ENCODE results near the gene MFRP. TPM values are rescaled to one million over a fixed set of nuclear protein-coding genes. Genes with fewer than 3 reads are reported as not detected.
A peak's percentile ranks its signal among the peaks of the same experiment; 100 is the strongest.

MFRP gene
- total RNA-seq, 2 experiments from 2014 or later, result not detected

GRCh38 chr11:119361941-119362725, 15.6 kb upstream of the MFRP start:
- POLR2A ChIA-PET, result interaction anchor here (1.2 kb wide), 1 partner anchor 14 kb away, joined by 4 read pairs; no protein-coding TSS in a partner anchor
- no peak overlapping the region for H3K27ac Mint-ChIP-seq
- peaks cover 40% of the 10 kb centered on the region for H3K27me3 Mint-ChIP-seq

GRCh38 chr11:119361056-119361787, 14.7 kb upstream of the MFRP start:
- Mint-ChIP-seq H3K27me3 (peaks cover 34% of the 10 kb centered on the region), H3K27ac (no peak overlapping the region), H3K9me3 (no peaks in the 10 kb centered on the region), H3K4me3 (no peak overlapping the region), H3K36me3 (ENCODE audit: low read depth) (no peaks in the 10 kb centered on the region), H3K4me1 (peaks cover 22% of the 10 kb centered on the region)
- CTCF ChIA-PET, result interaction anchor here (1.8 to 3.6 kb wide), 4 partner anchors 13 to 113 kb away, joined by 6 to 14 read pairs (median 9); partner anchors contain the start of gene USP2
- POLR2A ChIA-PET, result interaction anchor here (0.7 to 1.2 kb wide), 2 partner anchors 9 to 15 kb away, joined by 3 to 4 read pairs; no protein-coding TSS in a partner anchor
- DNase-seq, result no peak

More at GRCh38 chr11:119361941-119362725, 15.6 kb upstream of the MFRP start:
- Mint-ChIP-seq H3K9me3 (no peaks in the 10 kb centered on the region), H3K4me1 (peaks cover 17% of the 10 kb centered on the region), H3K36me3 (ENCODE audit: low read depth) (no peaks in the 10 kb centered on the region), H3K4me3 (no peak overlapping the region)
- DNase-seq, result no peak
- CTCF ChIA-PET, result interaction anchor here (0.7 to 3.6 kb wide), 9 partner anchors 8 to 113 kb away, joined by 3 to 14 read pairs (median 5); partner anchors contain the start of gene USP2

GRCh38 chr11:119359365-119360214, 13.1 kb upstream of the MFRP start:
- Mint-ChIP-seq H3K9me3 (no peaks in the 10 kb centered on the region), H3K27ac (no peak overlapping the region), H3K36me3 (ENCODE audit: low read depth) (no peaks in the 10 kb centered on the region), H3K27me3 (peaks cover 34% of the 10 kb centered on the region), H3K4me3 (no peak overlapping the region), H3K4me1 (peaks cover 21% of the 10 kb centered on the region)
- CTCF ChIA-PET, result interaction anchor here (1.0 to 3.6 kb wide), 2 partner anchors 20 to 21 kb away, joined by 3 to 14 read pairs; partner anchors contain the start of gene C1QTNF5
- no peak for DNase-seq
- POLR2A ChIA-PET, result no interaction called here

DNA sequence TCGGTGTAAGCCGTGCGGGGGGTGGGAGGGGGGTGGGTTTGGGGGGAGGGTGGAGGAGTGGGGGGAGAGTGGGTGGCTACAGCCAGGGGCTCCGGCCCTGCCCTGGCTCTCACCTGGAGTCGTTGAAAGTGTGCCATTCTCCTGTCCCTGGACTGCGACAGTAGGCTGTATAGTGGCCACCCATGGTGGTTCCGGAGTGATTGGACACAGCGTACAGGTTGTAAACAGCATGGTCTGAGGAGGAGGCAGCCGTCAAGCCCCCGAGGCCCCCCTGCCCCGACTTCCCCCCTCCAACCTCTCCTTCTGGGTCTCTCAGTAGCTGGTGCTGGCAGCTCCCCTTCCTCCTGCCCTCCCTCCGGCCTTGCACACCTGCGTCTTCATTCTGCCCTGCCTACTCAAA, 10.6 kb upstream of the MFRP start:
- peaks cover 16% of the 10 kb centered on the region for H3K4me1 Mint-ChIP-seq
- POLR2A ChIA-PET, result no interaction called here
- H3K4me3 Mint-ChIP-seq, result peak overlapping the region; percentile 12
- CTCF ChIA-PET, result interaction anchor here (0.6 to 4.4 kb wide), 19 partner anchors 8 to 207 kb away, joined by 3 to 115 read pairs (median 9); partner anchors contain the start of genes C1QTNF5, CBL, RNF26 and USP2
- H3K36me3 Mint-ChIP-seq (ENCODE audit: low read depth), result no peaks in the 10 kb centered on the region
- no peaks in the 10 kb centered on the region for H3K9me3 Mint-ChIP-seq
- no peak for DNase-seq
- no peak overlapping the region for H3K27ac Mint-ChIP-seq
- H3K27me3 Mint-ChIP-seq, result peaks cover 32% of the 10 kb centered on the region

- CTCF ChIA-PET, result interaction anchor here (0.6 to 4.4 kb wide), 41 partner anchors 8 to 1782 kb away, joined by 3 to 115 read pairs (median 5); partner anchors contain the start of genes C1QTNF5, CBL, NECTIN1 and RNF26
- H3K4me3 Mint-ChIP-seq, result peak overlapping the region; percentile 87
- peaks cover 16% of the 10 kb centered on the region for H3K4me1 Mint-ChIP-seq
- POLR2A ChIA-PET, result interaction anchor here (0.6 to 1.2 kb wide), 3 partner anchors 18 to 773 kb away, joined by 3 to 4 read pairs (median 3); no protein-coding TSS in a partner anchor
- no peaks in the 10 kb centered on the region for H3K36me3 Mint-ChIP-seq (ENCODE audit: low read depth)
- H3K27me3 Mint-ChIP-seq, result peaks cover 35% of the 10 kb centered on the region
- peak; percentile 77 for DNase-seq
- H3K27ac Mint-ChIP-seq, result no peak overlapping the region
- no peaks in the 10 kb centered on the region for H3K9me3 Mint-ChIP-seq
Observed at GRCh38 chr11:119356349-119357031, 10.0 kb upstream of the MFRP start.

- ChIA-PET CTCF (interaction anchor here (0.6 to 4.4 kb wide), 26 partner anchors 7 to 971 kb away, joined by 3 to 115 read pairs (median 6); partner anchors contain the start of genes C1QTNF5, RNF26 and USP2), POLR2A (interaction anchor here (1.2 kb wide), 1 partner anchor 20 kb away, joined by 3 read pairs; no protein-coding TSS in a partner anchor)
- Mint-ChIP-seq H3K4me3 (no peak overlapping the region), H3K36me3 (ENCODE audit: low read depth) (no peaks in the 10 kb centered on the region), H3K27me3 (peaks cover 41% of the 10 kb centered on the region), H3K4me1 (peaks cover 19% of the 10 kb centered on the region), H3K9me3 (no peaks in the 10 kb centered on the region), H3K27ac (no peak overlapping the region)
- DNase-seq, result no peak
Observed at GRCh38 chr11:119355091-119355843, 8.8 kb upstream of the MFRP start.

GRCh38 chr11:119352857-119353260, 6.4 kb upstream of the MFRP start:
- Mint-ChIP-seq H3K27ac (no peak overlapping the region), H3K27me3 (peaks cover 41% of the 10 kb centered on the region), H3K36me3 (ENCODE audit: low read depth) (no peaks in the 10 kb centered on the region), H3K4me3 (no peak overlapping the region), H3K9me3 (no peaks in the 10 kb centered on the region), H3K4me1 (peaks cover 13% of the 10 kb centered on the region)
- no peak for DNase-seq
- CTCF ChIA-PET, result interaction anchor here (0.9 to 1.1 kb wide), 3 partner anchors 14 to 122 kb away, joined by 3 to 5 read pairs (median 5); no protein-coding TSS in a partner anchor
- POLR2A ChIA-PET, result no interaction called here

GRCh38 chr11:119351232-119351631, 4.7 kb upstream of the MFRP start:
- Mint-ChIP-seq H3K27ac (no peak overlapping the region), H3K27me3 (peaks cover 39% of the 10 kb centered on the region), H3K9me3 (no peaks in the 10 kb centered on the region), H3K36me3 (ENCODE audit: low read depth) (no peaks in the 10 kb centered on the region), H3K4me1 (peaks cover 9% of the 10 kb centered on the region), H3K4me3 (no peak overlapping the region)
- DNase-seq, result no peak
- ChIA-PET POLR2A (no interaction called here), CTCF (interaction anchor here (2.6 kb wide), 1 partner anchor 13 kb away, joined by 15 read pairs; no protein-coding TSS in a partner anchor)

DNA sequence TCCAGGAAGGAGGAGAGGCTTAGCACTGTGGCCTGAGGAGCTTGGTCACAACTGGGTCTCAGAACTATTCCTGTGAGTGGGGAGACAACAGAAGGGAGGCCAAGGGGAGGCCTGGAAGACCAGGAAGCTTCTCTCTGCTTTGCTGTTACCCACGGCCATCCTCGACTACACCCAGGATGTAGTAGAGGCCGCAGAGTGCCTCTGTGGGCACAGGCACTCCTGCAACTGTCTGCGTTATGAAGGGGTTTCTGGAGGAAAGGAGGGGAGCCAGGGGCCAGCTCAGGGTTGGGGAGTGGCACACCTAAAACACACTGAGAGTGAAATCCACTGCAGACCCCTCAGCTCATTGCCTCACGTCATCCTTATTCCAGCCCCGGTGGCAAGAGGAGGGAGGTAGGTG, 3.8 kb upstream of the MFRP start:
- peaks cover 31% of the 10 kb centered on the region for H3K27me3 Mint-ChIP-seq
- no peaks in the 10 kb centered on the region for H3K9me3 Mint-ChIP-seq
- peaks cover 6% of the 10 kb centered on the region for H3K4me1 Mint-ChIP-seq
- DNase-seq, result no peak
- ChIA-PET POLR2A (interaction anchor here (1.1 kb wide), 1 partner anchor 12 kb away, joined by 3 read pairs; no protein-coding TSS in a partner anchor), CTCF (interaction anchor here (0.6 to 2.6 kb wide), 3 partner anchors 9 to 22 kb away, joined by 3 to 15 read pairs (median 4); partner anchors contain the start of gene C1QTNF5)
- peak overlapping the region; percentile 74 for H3K27ac Mint-ChIP-seq
- no peak overlapping the region for H3K4me3 Mint-ChIP-seq
- no peaks in the 10 kb centered on the region for H3K36me3 Mint-ChIP-seq (ENCODE audit: low read depth)

DNA sequence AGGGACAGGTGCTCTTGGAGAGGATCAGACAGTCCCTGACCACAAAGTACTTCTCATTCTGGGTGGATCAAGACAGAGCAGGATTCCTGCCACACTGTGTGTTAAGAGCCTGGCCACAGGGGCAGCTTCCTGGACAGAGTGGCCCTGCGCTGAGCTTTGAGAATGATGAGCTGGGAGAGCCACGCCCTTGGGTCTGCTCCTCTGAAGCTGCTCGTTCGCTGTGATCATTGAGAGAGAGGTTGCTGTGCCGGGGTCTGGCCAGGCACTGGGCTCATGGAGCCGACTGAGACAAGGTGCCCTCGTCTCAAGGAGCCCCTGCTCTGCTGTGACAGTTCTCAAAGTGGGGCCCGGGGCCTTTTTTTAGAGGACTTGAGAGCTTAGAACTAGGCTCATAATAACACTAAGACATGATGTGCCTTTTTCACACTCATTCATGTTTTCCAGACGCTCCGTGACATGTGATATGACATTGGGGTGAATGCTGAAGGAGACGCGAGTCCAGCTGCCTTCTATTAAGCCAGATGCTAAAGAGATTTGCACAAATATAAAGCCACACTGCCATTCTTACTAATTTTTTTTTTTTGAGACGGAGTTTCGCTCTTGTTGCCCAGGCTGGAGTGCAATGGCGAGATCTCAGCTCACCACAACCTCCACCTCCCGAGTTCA, 1.6 kb upstream of the MFRP start:
- H3K27ac Mint-ChIP-seq, result no peak overlapping the region
- ChIA-PET POLR2A (no interaction called here), CTCF (interaction anchor here (1.4 to 2.1 kb wide), 3 partner anchors 8 to 127 kb away, joined by 4 to 16 read pairs (median 10); no protein-coding TSS in a partner anchor)
- H3K36me3 Mint-ChIP-seq (ENCODE audit: low read depth), result no peaks in the 10 kb centered on the region
- peaks cover 25% of the 10 kb centered on the region for H3K27me3 Mint-ChIP-seq
- no peak for DNase-seq
- no peak overlapping the region for H3K4me3 Mint-ChIP-seq
- H3K4me1 Mint-ChIP-seq, result peaks cover 6% of the 10 kb centered on the region
- H3K9me3 Mint-ChIP-seq, result no peaks in the 10 kb centered on the region

Data from activated CD4-positive, alpha-beta memory T cell treated with anti-CD3 and anti-CD28 coated beads, Interleukin-2, amount 10 ng/mL, durations not matched to agents 7 days and 5 days (primary cell).